Adrenal gland (tissue), 12 donors: ENCODE results near the gene CIBAR2. TPM values are rescaled to one million over a fixed set of nuclear protein-coding genes. Genes with fewer than 3 reads are reported as not detected.

Experiments
- DNase-seq, 7 donors: peaks; one replicate each; pipeline ENCODE4 v3.0.0-alpha.2; 2019 to 2020
- H3K27ac ChIP-seq, 5 donors: fragments of 200-600 bp; sonication (generic) in 4 of 5; 1 replicate in 3 of 5; 2 replicates in 2 of 5; pipeline versions ENCODE4 v1.5.1 to v1.8.0; 2016 to 2020; ENCODE audit warnings: mild to moderate bottlenecking in 1 of 5
- H3K27me3 ChIP-seq: fragments of 200-600 bp; 2 replicates; pipeline ENCODE4 v1.8.0; 2021
- H3K36me3 ChIP-seq, 2 donors: fragments of 200-600 bp; replicated peaks in 1 of 2; 1 replicate in 1 of 2; 2 replicates in 1 of 2; pipeline versions ENCODE4 v1.5.1 to v1.8.0; 2018 to 2022
- H3K4me1 ChIP-seq, 2 donors: fragments of 200-600 bp; replicated peaks in 1 of 2; 1 replicate in 1 of 2; 2 replicates in 1 of 2; pipeline versions ENCODE4 v1.5.1 to v1.8.0; 2018 to 2021
- H3K4me3 ChIP-seq, 4 donors: fragments of 200-600 bp; sonication (generic) in 3 of 4; one replicate each; pipeline ENCODE4 v1.5.1; 2016 to 2018
- H3K9me3 ChIP-seq, 3 donors: fragments of 200-600 bp; sonication (generic) in 1 of 3; replicated peaks in 1 of 3; 1 replicate in 2 of 3; 2 replicates in 1 of 3; pipeline versions ENCODE4 v1.5.1 to v1.8.0; 2016 to 2021
- CTCF ChIP-seq, 6 experiments: fragments of 450-650 bp in 4 of 6; fragments of 200-600 bp in 2 of 6; sonication (generic) in 1 of 6; IDR thresholded peaks; 1 replicate in 5 of 6; 2 replicates in 1 of 6; pipeline versions ENCODE4 v1.5.1 to v1.8.0; 2016 to 2021; ENCODE audit warnings: antibody characterized with exemption in 6 of 6, mild to moderate bottlenecking in 2 of 6, moderate library complexity in 1 of 6
- POLR2A ChIP-seq, 2 donors: fragments of 450-650 bp; IDR thresholded peaks; one replicate each; pipeline ENCODE4 v1.6.1; 2017; ENCODE audit warnings: antibody characterized with exemption in 2 of 2, mild to moderate bottlenecking in 2 of 2, moderate library complexity in 1 of 2
- WGBS, 4 donors: extraction: QIAGEN DNeasy Blood & Tissue Kit in 2 of 4; methylation state at CpG; one replicate each; pipeline versions ENCODE4 v1.1.5 to v1.1.7; 2013 to 2017; 5-methylcytosine and 5-hydroxymethylcytosine counted together
- intact Hi-C, 2 donors: fragments of 100-400 bp; cut with DNase I; formaldehyde crosslinking; loops; one replicate each; pipeline versions ENCODE4 v1.14.1 to v1.15.0; 2022 to 2023
- polyA plus RNA-seq, 3 donors: library from polyadenylated mRNA; stranded (reverse); fragments of 200-250 nt in 2 of 3; fragments of 350-450 nt in 1 of 3; fragmentation: Illumina TruSeq in 1 of 3; extraction: RNeasy Lipid Tissue Mini Kit (QIAGEN cat#74804) in 1 of 3; gene quantifications; one replicate each; pipeline ENCODE4 v1.2.3, GENCODE V29; 2013 to 2014
- total RNA-seq, 9 donors: library from RNA; depleted of rRNA in 4 of 9; stranded (reverse); fragments of >200 nt in 4 of 9; fragments of 120-200 nt in 1 of 9; fragmentation: NEBNext Ultra II Directional in 1 of 9; extraction: Animal tissue kit (Norgen Biotek cat#: 25700) in 1 of 9; gene quantifications; one replicate each; pipeline versions ENCODE4 v1.1.0 to v1.2.4, GENCODE V29; 2013 to 2023
- donor health status: healthy with polysubstance abuse.
- donor health status: Bipolar disorder and iron deficiency.
- donor health status: DM: yes; HTN: yes; CAD: no.
- donor health status: DM: no; HTN: no; CAD: no.
- donor health status: DM: no; HTN: no; CAD: no.
- donor health status: DM: yes; HTN: yes; CAD: no.

CIBAR2 gene
- total and polyA plus RNA-seq, 12 donors, result 0.17 to 2.6 (median 0.73) TPM; not detected in 4

GRCh38 chr16:85058909-85059308 lies 53.4 kb downstream of the CIBAR2 start:
- no peak overlapping the region for H3K27ac ChIP-seq
- TF ChIP-seq CTCF (IDR thresholded peaks at IDR 0.05) (no peak), POLR2A (IDR thresholded peaks at IDR 0.05) (no peak)
- H3K4me3 ChIP-seq, result no peak overlapping the region
- intact Hi-C loops, result no loop called here
- H3K36me3 ChIP-seq, result no peaks in the 10 kb centered on the region
- 66 to 99% (median 85%) methylated on average over 4 of the region's 4 CpGs for WGBS, 4 donors
- no peaks in the 10 kb centered on the region for H3K27me3 ChIP-seq
- no peak for DNase-seq
- peaks cover 13 to 34% of the 10 kb centered on the region in 2 donors for H3K4me1 ChIP-seq
- H3K9me3 ChIP-seq, result no peaks in the 10 kb centered on the region

- no peak overlapping the region for H3K4me3 ChIP-seq
- no peaks in the 10 kb centered on the region for H3K9me3 ChIP-seq
- TF ChIP-seq CTCF (IDR thresholded peaks at IDR 0.05), result no peak
- no peak for TF ChIP-seq POLR2A (IDR thresholded peaks at IDR 0.05)
- no peaks in the 10 kb centered on the region for H3K27me3 ChIP-seq
- no peak for DNase-seq
- 89 to 98% (median 92%) methylated on average over 5 to 7 of the region's 7 CpGs for WGBS, 4 donors
- intact Hi-C loops, result no loop called here
- no peaks in the 10 kb centered on the region for H3K36me3 ChIP-seq
- peaks cover 13 to 26% of the 10 kb centered on the region in 2 donors for H3K4me1 ChIP-seq
- H3K27ac ChIP-seq, result no peak overlapping the region
Observed at GRCh38 chr16:85057948-85058347, 54.3 kb downstream of the CIBAR2 start.

- no peak for TF ChIP-seq POLR2A (IDR thresholded peaks at IDR 0.05)
- peak in 2 of 6 experiments; percentile 11 to 21 for TF ChIP-seq CTCF (IDR thresholded peaks at IDR 0.05)
- DNase-seq, result no peak
- Histone ChIP-seq H3K4me3 (no peak overlapping the region), H3K4me1 (peaks cover 13 to 20% of the 10 kb centered on the region in 2 donors), H3K27me3 (no peaks in the 10 kb centered on the region), H3K27ac (no peak overlapping the region), H3K36me3 (no peaks in the 10 kb centered on the region), H3K9me3 (no peaks in the 10 kb centered on the region)
- intact Hi-C loops, result no loop called here
- 92 to 98% (median 93%) methylated on average over 9 of the region's 9 CpGs for whole genome bisulfite sequencing, 4 donors
Observed at GRCh38 chr16:85057212-85057889, 54.9 kb downstream of the CIBAR2 start.

GRCh38 chr16:85056211-85056748 lies 56.0 kb downstream of the CIBAR2 start:
- TF ChIP-seq CTCF (IDR thresholded peaks at IDR 0.05) (peak in 3 of 6 experiments; percentile 29 to 40 (median 37)), POLR2A (IDR thresholded peaks at IDR 0.05) (no peak)
- Histone ChIP-seq H3K27me3 (no peaks in the 10 kb centered on the region), H3K36me3 (no peaks in the 10 kb centered on the region), H3K4me3 (peak overlapping the region in 1 of 4 donors; percentile 31), H3K4me1 (peaks cover 13 to 24% of the 10 kb centered on the region in 2 donors), H3K9me3 (no peaks in the 10 kb centered on the region), H3K27ac (peak overlapping the region; percentile 57 to 85 (median 72))
- intact Hi-C loops, result no loop called here
- WGBS, 4 donors, result 64 to 82% (median 76%) methylated on average over 16 of the region's 16 CpGs
- peak in 3 of 7 donors; percentile 33 to 34 (median 34) for DNase-seq
